OCI-LY3 (cell line): ENCODE measurements around the gene FAM89B.

Experiments used
- CTCF ChIP-seq: fragments of 200-600, 300-600 bp; sonication (generic); IDR thresholded peaks from 2 replicates; pipeline ENCODE4 v1.5.1; 2014; ENCODE audit warnings: antibody characterized with exemption, low read length, low read depth
- EZH2phosphoT487 ChIP-seq: fragments of 200-600 bp; shearing (Covaris generic); IDR thresholded peaks from 2 replicates; pipeline ENCODE4 v1.6.1; 2018; ENCODE audit warnings: antibody characterized with exemption, mixed run types, low read depth

- TF ChIP-seq CTCF = no peak
- no peak for TF ChIP-seq EZH2phosphoT487
These were observed 17.3 kb downstream of the FAM89B start for GRCh38 chr11:65589444-65590239.
